GM11168 (cell line): ENCODE data around the gene FOXJ3.

Experiments used
- in situ Hi-C: fragments of 300-500 bp; cut with MboI; formaldehyde crosslinking; loops from one replicate; pipeline ENCODE4 v1.12.0; 2022; ENCODE audit warnings: low sequenced_read_pairs; ENCODE audit not compliant: unreplicated experiment

FOXJ3 gene

GRCh38 chr1:42153624-42154023 is 181.4 kb downstream of the FOXJ3 start:
- in situ Hi-C loops = loop anchor here (25.0 kb wide), 1 partner anchor 591 kb away; no protein-coding TSS in a partner anchor

GRCh38 chr1:42152907-42153600 is 182.0 kb downstream of the FOXJ3 start, which contains the start of gene GUCA2B:
TSS of gene GUCA2B (plus strand) at chr1:42153410. CDS start at chr1:42153451, 41 bp downstream.
- in situ Hi-C loops = loop anchor here (25.0 kb wide), 1 partner anchor 591 kb away; no protein-coding TSS in a partner anchor

GRCh38 chr1:42152119-42152518 is 182.9 kb downstream of the FOXJ3 start:
- in situ Hi-C loops = loop anchor here (25.0 kb wide), 1 partner anchor 590 kb away; no protein-coding TSS in a partner anchor

GRCh38 chr1:42150651-42151050 is 184.4 kb downstream of the FOXJ3 start:
- in situ Hi-C loops = loop anchor here (25.0 kb wide), 1 partner anchor 588 kb away; no protein-coding TSS in a partner anchor

- in situ Hi-C loops = no loop called here
Measured at GRCh38 chr1:42148166-42148565, 186.9 kb downstream of the FOXJ3 start.

GRCh38 chr1:42146626-42147320 is 188.3 kb downstream of the FOXJ3 start:
- in situ Hi-C loops = no loop called here

GRCh38 chr1:42145764-42146625 is 189.0 kb downstream of the FOXJ3 start:
- in situ Hi-C loops = no loop called here

- in situ Hi-C loops = no loop called here
Measured at GRCh38 chr1:42145389-42145716, 189.7 kb downstream of the FOXJ3 start.

- in situ Hi-C loops = no loop called here
Measured at GRCh38 chr1:42144711-42145388, 190.2 kb downstream of the FOXJ3 start.

- in situ Hi-C loops = no loop called here
Measured at GRCh38 chr1:42143896-42144710, 190.9 kb downstream of the FOXJ3 start.

- in situ Hi-C loops = no loop called here
Measured at GRCh38 chr1:42142894-42143675, 191.9 kb downstream of the FOXJ3 start.

- in situ Hi-C loops = no loop called here
Measured at GRCh38 chr1:42141978-42142377, 193.1 kb downstream of the FOXJ3 start.

GRCh38 chr1:42140191-42140590 is 194.8 kb downstream of the FOXJ3 start:
- in situ Hi-C loops = no loop called here

- in situ Hi-C loops = no loop called here
Measured at GRCh38 chr1:42139444-42139843, 195.6 kb downstream of the FOXJ3 start.

GRCh38 chr1:42138586-42138985 is 196.4 kb downstream of the FOXJ3 start:
- in situ Hi-C loops = no loop called here

GRCh38 chr1:42137766-42138165 is 197.3 kb downstream of the FOXJ3 start:
- in situ Hi-C loops = no loop called here

GRCh38 chr1:42136466-42136865 is 198.6 kb downstream of the FOXJ3 start:
- in situ Hi-C loops = no loop called here

GRCh38 chr1:42135426-42135825 is 199.6 kb downstream of the FOXJ3 start:
- in situ Hi-C loops = no loop called here
